Astrocyte (in vitro differentiated cells and primary cell): ENCODE measurements around the gene CISD1. TPM values are rescaled to one million over a fixed set of nuclear protein-coding genes. Genes with fewer than 3 reads are reported as not detected.

Experiments
- DNase-seq: peaks from one replicate; pipeline ENCODE4 v3.0.0-alpha.2; 2010; ENCODE audit warnings: low read depth
- FAIRE-seq: peaks from 2 replicates; lab custom pipeline; 2011; peaks lifted over from hg19 to GRCh38; lab: Jason Lieb, UNC
- H2AFZ ChIP-seq: 2 replicates; pipeline ENCODE4 v1.6.0; 2012; ENCODE audit warnings: low read depth, low read length, inconsistent platforms
- H3K27ac ChIP-seq: 2 replicates; pipeline ENCODE4 v1.5.1; 2011; ENCODE audit warnings: low read depth, low read length, inconsistent platforms
- H3K27me3 ChIP-seq: 2 replicates; pipeline ENCODE4 v1.6.0; 2011; ENCODE audit warnings: low read length, inconsistent platforms; ENCODE audit not compliant: insufficient read depth
- H3K36me3 ChIP-seq: 2 replicates; pipeline ENCODE4 v1.5.1; 2011; ENCODE audit warnings: low read length, inconsistent platforms; ENCODE audit not compliant: insufficient read depth
- H3K4me1 ChIP-seq: 2 replicates; pipeline ENCODE4 v1.5.1; 2011; ENCODE audit warnings: low read length, inconsistent platforms; ENCODE audit not compliant: insufficient read depth
- H3K4me2 ChIP-seq: 2 replicates; pipeline ENCODE4 v1.6.0; 2012; ENCODE audit warnings: low read length, inconsistent platforms
- H3K4me3 ChIP-seq: 2 replicates; pipeline ENCODE4 v1.5.1; 2011; ENCODE audit warnings: low read depth, mild to moderate bottlenecking, low read length, inconsistent platforms; ENCODE audit not compliant: insufficient read depth
- H3K79me2 ChIP-seq: 2 replicates; pipeline ENCODE4 v1.6.0; 2012; ENCODE audit warnings: mild to moderate bottlenecking, low read length, inconsistent platforms; ENCODE audit not compliant: insufficient read depth
- H3K9ac ChIP-seq: 2 replicates; pipeline ENCODE4 v1.6.0; 2012; ENCODE audit warnings: mild to moderate bottlenecking, low read length, inconsistent platforms
- H3K9me3 ChIP-seq: 2 replicates; pipeline ENCODE4 v1.5.1; 2012; ENCODE audit warnings: low read depth, mild to moderate bottlenecking, low read length, inconsistent platforms; ENCODE audit not compliant: insufficient read depth
- H4K20me1 ChIP-seq: 2 replicates; pipeline ENCODE4 v1.6.0; 2012; ENCODE audit warnings: low read length, inconsistent platforms; ENCODE audit not compliant: insufficient read depth
- H3K27ac Mint-ChIP-seq: one replicate; pipeline ENCODE4 v1.8.0; 2021; ENCODE audit warnings: mild to moderate bottlenecking, mixed read lengths; ENCODE audit not compliant: unreplicated experiment
- H3K27me3 Mint-ChIP-seq: one replicate; pipeline ENCODE4 v1.8.0; 2021; ENCODE audit warnings: low read depth, mixed read lengths; ENCODE audit not compliant: unreplicated experiment
- H3K36me3 Mint-ChIP-seq: one replicate; pipeline ENCODE4 v1.8.0; 2021; ENCODE audit warnings: low read depth, mixed read lengths; ENCODE audit not compliant: unreplicated experiment
- H3K4me1 Mint-ChIP-seq: one replicate; pipeline ENCODE4 v1.8.0; 2021; ENCODE audit warnings: low read depth, mixed read lengths; ENCODE audit not compliant: unreplicated experiment
- H3K4me3 Mint-ChIP-seq: one replicate; pipeline ENCODE4 v1.8.0; 2021; ENCODE audit warnings: mild to moderate bottlenecking, moderate library complexity, mixed read lengths; ENCODE audit not compliant: unreplicated experiment
- H3K9me3 Mint-ChIP-seq: one replicate; pipeline ENCODE4 v1.8.0; 2021; ENCODE audit warnings: mild to moderate bottlenecking, mixed read lengths; ENCODE audit not compliant: unreplicated experiment
- CTCF ChIP-seq: IDR thresholded peaks from 2 replicates; pipeline ENCODE4 v1.5.1; 2011; ENCODE audit warnings: low read depth, mild to moderate bottlenecking, inconsistent platforms, low read length, moderate library complexity; ENCODE audit not compliant: insufficient read depth
- EZH2 ChIP-seq: IDR thresholded peaks from 2 replicates; pipeline ENCODE4 v1.6.1; 2012; ENCODE audit warnings: mild to moderate bottlenecking, low read length, inconsistent platforms; ENCODE audit not compliant: insufficient read depth
- total RNA-seq: library from RNA; stranded (reverse); gene quantifications from 2 replicates; pipeline ENCODE4 v1.2.1, GENCODE V29; 2021

The CISD1 gene
- total RNA-seq, 1 donor from 2014 or later, result 36.3 TPM

GRCh38 chr10:58260334-58260733 lies 8.6 kb upstream of the CISD1 start:
- H3K27me3 ChIP-seq, result no peaks in the 10 kb centered on the region
- DNase-seq (no peak), FAIRE-seq (no peak)
- no peak overlapping the region for H3K4me3 ChIP-seq
- no peak overlapping the region for H3K27ac ChIP-seq
- H3K27ac Mint-ChIP-seq, result no peak overlapping the region
- TF ChIP-seq CTCF (no peak), EZH2 (no peak)
- peaks cover 12% of the 10 kb centered on the region for H3K36me3 Mint-ChIP-seq
- no peaks in the 10 kb centered on the region for H4K20me1 ChIP-seq
- no peak overlapping the region for H3K4me2 ChIP-seq
- H2AFZ ChIP-seq, result no peak overlapping the region
- no peaks in the 10 kb centered on the region for H3K9me3 ChIP-seq
- no peaks in the 10 kb centered on the region for H3K36me3 ChIP-seq
- no peak overlapping the region for H3K4me3 Mint-ChIP-seq
- H3K9ac ChIP-seq, result no peak overlapping the region
- H3K27me3 Mint-ChIP-seq, result no peaks in the 10 kb centered on the region
- peaks cover 14% of the 10 kb centered on the region for H3K4me1 Mint-ChIP-seq
- H3K79me2 ChIP-seq, result peaks cover 35% of the 10 kb centered on the region
- H3K9me3 Mint-ChIP-seq, result peaks cover 5% of the 10 kb centered on the region
- H3K4me1 ChIP-seq, result no peaks in the 10 kb centered on the region

DNA sequence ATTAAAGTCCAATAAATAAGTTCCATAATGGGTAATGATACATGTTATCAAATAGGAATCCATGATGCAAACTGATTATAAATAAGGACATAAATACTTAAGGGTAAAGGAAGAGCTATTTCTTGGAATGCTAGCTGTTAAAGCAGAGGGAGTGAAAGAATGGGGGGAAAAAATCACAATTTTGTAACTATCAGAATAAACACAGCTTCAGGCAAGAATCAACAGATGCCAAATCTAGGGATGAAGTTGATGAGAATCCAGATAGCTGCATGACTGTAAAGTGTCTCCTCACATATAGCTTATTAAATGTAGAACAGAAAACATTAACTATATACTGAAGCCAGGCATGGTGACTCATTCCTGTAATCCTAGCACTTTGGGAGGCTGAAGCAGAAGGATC lies 6.2 kb upstream of the CISD1 start:
- TF ChIP-seq CTCF, result no peak
- TF ChIP-seq EZH2, result no peak
- H2AFZ ChIP-seq, result no peak overlapping the region
- H3K4me3 ChIP-seq, result no peak overlapping the region
- no peak overlapping the region for H3K4me2 ChIP-seq
- no peaks in the 10 kb centered on the region for H3K9me3 ChIP-seq
- H3K27me3 ChIP-seq, result no peaks in the 10 kb centered on the region
- Mint-ChIP-seq H3K9me3 (no peaks in the 10 kb centered on the region), H3K4me1 (peaks cover 13% of the 10 kb centered on the region), H3K4me3 (peak overlapping the region; percentile 67), H3K27me3 (no peaks in the 10 kb centered on the region), H3K36me3 (peaks cover 3% of the 10 kb centered on the region), H3K27ac (no peak overlapping the region)
- FAIRE-seq, result no peak
- no peaks in the 10 kb centered on the region for H3K36me3 ChIP-seq
- peaks cover 52% of the 10 kb centered on the region for H3K79me2 ChIP-seq
- H3K9ac ChIP-seq, result no peak overlapping the region
- no peaks in the 10 kb centered on the region for H4K20me1 ChIP-seq
- H3K27ac ChIP-seq, result no peak overlapping the region
- H3K4me1 ChIP-seq, result peaks cover 8% of the 10 kb centered on the region
- DNase-seq, result no peak

- no peaks in the 10 kb centered on the region for H3K36me3 ChIP-seq
- no peak for DNase-seq
- H3K27ac ChIP-seq, result no peak overlapping the region
- no peaks in the 10 kb centered on the region for H3K9me3 ChIP-seq
- H3K9ac ChIP-seq, result no peak overlapping the region
- H3K79me2 ChIP-seq, result peaks cover 50% of the 10 kb centered on the region
- H3K27me3 ChIP-seq, result no peaks in the 10 kb centered on the region
- Mint-ChIP-seq H3K36me3 (peaks cover 2% of the 10 kb centered on the region), H3K4me1 (peaks cover 13% of the 10 kb centered on the region), H3K27ac (peak overlapping the region; percentile 53), H3K4me3 (peak overlapping the region; percentile 99), H3K9me3 (no peaks in the 10 kb centered on the region), H3K27me3 (no peaks in the 10 kb centered on the region)
- H3K4me2 ChIP-seq, result peak overlapping the region; percentile 84
- FAIRE-seq, result no peak
- no peak for TF ChIP-seq CTCF
- no peak overlapping the region for H3K4me3 ChIP-seq
- H3K4me1 ChIP-seq, result peaks cover 8% of the 10 kb centered on the region
- no peak overlapping the region for H2AFZ ChIP-seq
- no peaks in the 10 kb centered on the region for H4K20me1 ChIP-seq
These were observed 4.2 kb upstream of the CISD1 start for GRCh38 chr10:58264780-58265179.
